ENCODE data around the gene SPOPL. TPM values are rescaled to one million over a fixed set of nuclear protein-coding genes. Genes with fewer than 3 reads are reported as not detected.

Gene SPOPL
- polyA plus RNA-seq, 2 of the 4 experiments (the other 2 are of a cell fraction) = 7.2 to 16.9 TPM

DNA sequence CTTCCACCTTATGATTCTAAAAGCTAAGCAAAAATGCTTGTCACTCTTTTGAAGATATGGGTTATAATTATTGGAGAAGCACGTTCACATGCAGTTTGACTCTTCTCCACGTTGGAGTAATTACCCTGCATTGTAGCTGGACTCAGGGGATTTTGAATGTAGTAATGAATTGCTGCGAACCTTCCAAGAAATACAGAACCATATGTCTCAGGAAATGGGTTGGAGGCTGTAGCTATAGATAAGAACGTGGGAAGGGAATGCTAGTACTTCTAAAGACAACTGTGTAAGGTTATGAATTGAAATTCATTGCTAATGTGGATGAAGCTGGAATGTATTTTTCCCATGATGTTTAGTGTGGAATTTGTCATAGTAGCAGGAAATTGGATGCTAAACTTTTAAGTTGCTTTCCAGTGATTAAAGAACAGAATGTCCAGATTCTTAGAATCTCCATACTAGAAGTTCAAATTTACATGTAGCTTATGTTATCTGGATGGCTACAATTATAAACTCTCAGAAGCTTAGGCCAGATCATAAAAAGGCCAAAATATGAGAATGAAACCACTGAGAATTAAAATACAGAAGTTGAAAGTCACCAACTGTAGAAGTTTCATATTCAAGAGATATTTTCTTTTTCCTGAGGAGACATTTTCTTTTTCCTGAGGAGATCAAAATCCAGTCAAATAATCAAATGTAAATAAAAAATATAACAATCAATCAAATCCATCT, 27.3 kb upstream of the SPOPL start:
- ATAC-seq = no peak
- H3K4me2 ChIP-seq = no peak overlapping the region
- 80% methylated on average over 4 of the region's 4 CpGs for WGBS (ENCODE audit: missing lambda C conversion rate)
- DNase-seq (ENCODE audit: low read depth in 1 of 2, low spot score in 1 of 2) = no peak
- TF ChIP-seq BHLHE40 (IDR thresholded peaks at IDR 0.05; ENCODE audit: low read depth, low read length) (no peak), MAFK (IDR thresholded peaks at IDR 0.05; ENCODE audit: partially characterized antibody) (no peak), TP53 (CRISPR knock-in tag; IDR thresholded peaks at IDR 0.05) (no peak), ESRRA (IDR thresholded peaks at IDR 0.05; ENCODE audit: borderline replicate concordance, low read length) (no peak), MYC (IDR thresholded peaks at IDR 0.05; ENCODE audit: borderline replicate concordance, low read length) (no peak), ZNF302 (CRISPR knock-in tag; IDR thresholded peaks at IDR 0.05) (no peak)
- H3K27ac ChIP-seq = no peak overlapping the region
- ChIA-PET POLR2A (no interaction called here), CTCF (interaction anchor here (1.2 kb wide), 1 partner anchor 13 kb away, joined by 3 read pairs; no protein-coding TSS in a partner anchor)
- no peaks in the 10 kb centered on the region for H3K4me1 ChIP-seq
- FAIRE-seq = no peak
- H3K9me3 ChIP-seq = no peaks in the 10 kb centered on the region
- H3K4me3 ChIP-seq = no peak overlapping the region

DNA sequence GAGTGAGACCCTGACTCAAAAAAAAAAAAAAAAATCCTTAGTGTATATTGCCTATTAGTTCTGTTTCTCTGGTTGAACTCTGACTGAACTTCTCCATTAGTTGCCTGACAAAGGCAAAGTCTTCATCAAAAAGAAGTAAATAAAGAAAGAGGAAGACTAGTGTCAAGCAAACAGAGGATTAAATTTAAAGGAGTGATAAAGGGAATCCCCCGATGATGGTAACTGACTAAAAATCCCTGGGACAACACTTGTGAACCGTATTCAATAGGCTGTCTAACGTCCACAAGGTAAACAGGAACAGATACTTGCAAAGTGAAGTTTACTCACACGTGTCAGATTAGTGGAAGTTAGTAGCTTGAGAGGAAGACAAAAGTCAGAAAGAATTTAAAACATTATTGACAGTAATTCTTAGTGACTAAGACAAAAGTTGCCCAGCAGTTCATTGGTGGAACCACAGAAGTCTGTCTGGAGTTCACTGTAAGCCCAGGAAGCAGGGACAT, 26.2 kb upstream of the SPOPL start:
- no peak for DNase-seq (ENCODE audit: low read depth in 1 of 2, low spot score in 1 of 2)
- Histone ChIP-seq H3K4me1 (no peaks in the 10 kb centered on the region), H3K4me3 (no peak overlapping the region), H3K4me2 (no peak overlapping the region), H3K9me3 (no peaks in the 10 kb centered on the region), H3K27ac (no peak overlapping the region)
- TF ChIP-seq CEBPB (IDR thresholded peaks at IDR 0.05) (no peak), EHMT2 (IDR thresholded peaks at IDR 0.05; ENCODE audit: low read depth) (no peak), RARB (CRISPR knock-in tag; IDR thresholded peaks at IDR 0.05) (no peak), ZC3H11A (IDR thresholded peaks at IDR 0.05) (no peak), CHD4 (IDR thresholded peaks at IDR 0.05; ENCODE audit: borderline replicate concordance) (no peak), EHF (CRISPR knock-in tag; IDR thresholded peaks at IDR 0.05) (no peak), POLR2AphosphoS2 (conservative IDR thresholded peaks at IDR 0.05; ENCODE audit: low read length) (no peak), CBX8 (IDR thresholded peaks at IDR 0.05) (no peak), HEYL (CRISPR knock-in tag; IDR thresholded peaks at IDR 0.05) (no peak), SMC3 (IDR thresholded peaks at IDR 0.05) (no peak), BHLHE40 (IDR thresholded peaks at IDR 0.05; ENCODE audit: low read depth, low read length) (no peak), CBX2 (IDR thresholded peaks at IDR 0.05; ENCODE audit: borderline replicate concordance, low read depth) (no peak)
- TF ChIP-seq, protein P1, sequence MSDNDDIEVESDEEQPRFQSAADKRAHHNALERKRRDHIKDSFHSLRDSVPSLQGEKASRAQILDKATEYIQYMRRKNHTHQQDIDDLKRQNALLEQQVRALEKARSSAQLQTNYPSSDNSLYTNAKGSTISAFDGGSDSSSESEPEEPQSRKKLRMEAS (IDR thresholded peaks at IDR 0.05) = no peak
- ATAC-seq = no peak
- FAIRE-seq = no peak
- CTCF ChIA-PET = no interaction called here
- POLR2A ChIA-PET = no interaction called here
- 49% methylated on average over 4 of the region's 4 CpGs for WGBS (ENCODE audit: missing lambda C conversion rate)

DNA sequence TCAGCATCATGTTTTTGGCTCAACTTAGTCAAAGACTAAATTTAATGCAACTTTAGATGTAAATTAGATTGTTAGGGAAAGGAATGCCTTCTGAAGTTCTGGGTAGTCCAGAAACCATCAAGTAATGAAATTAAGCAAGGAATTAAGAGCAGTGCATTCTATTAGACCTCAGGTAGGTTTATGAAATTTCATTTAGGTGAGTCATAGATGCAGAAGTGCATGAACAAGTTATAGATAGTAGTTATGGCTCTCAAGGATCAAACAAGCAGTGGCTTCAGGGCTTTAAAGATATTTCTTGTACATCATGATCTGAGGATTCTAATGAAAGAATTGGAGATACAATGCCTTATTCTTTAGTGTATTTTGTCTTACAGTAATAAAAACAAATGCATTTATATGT, 25.4 kb upstream of the SPOPL start:
- Histone ChIP-seq H3K27ac (no peak overlapping the region), H3K4me3 (no peak overlapping the region), H3K4me1 (no peaks in the 10 kb centered on the region), H3K4me2 (no peak overlapping the region), H3K9me3 (no peaks in the 10 kb centered on the region)
- FAIRE-seq = no peak
- TF ChIP-seq, protein P2, sequence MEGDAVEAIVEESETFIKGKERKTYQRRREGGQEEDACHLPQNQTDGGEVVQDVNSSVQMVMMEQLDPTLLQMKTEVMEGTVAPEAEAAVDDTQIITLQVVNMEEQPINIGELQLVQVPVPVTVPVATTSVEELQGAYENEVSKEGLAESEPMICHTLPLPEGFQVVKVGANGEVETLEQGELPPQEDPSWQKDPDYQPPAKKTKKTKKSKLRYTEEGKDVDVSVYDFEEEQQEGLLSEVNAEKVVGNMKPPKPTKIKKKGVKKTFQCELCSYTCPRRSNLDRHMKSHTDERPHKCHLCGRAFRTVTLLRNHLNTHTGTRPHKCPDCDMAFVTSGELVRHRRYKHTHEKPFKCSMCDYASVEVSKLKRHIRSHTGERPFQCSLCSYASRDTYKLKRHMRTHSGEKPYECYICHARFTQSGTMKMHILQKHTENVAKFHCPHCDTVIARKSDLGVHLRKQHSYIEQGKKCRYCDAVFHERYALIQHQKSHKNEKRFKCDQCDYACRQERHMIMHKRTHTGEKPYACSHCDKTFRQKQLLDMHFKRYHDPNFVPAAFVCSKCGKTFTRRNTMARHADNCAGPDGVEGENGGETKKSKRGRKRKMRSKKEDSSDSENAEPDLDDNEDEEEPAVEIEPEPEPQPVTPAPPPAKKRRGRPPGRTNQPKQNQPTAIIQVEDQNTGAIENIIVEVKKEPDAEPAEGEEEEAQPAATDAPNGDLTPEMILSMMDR (IDR thresholded peaks at IDR 0.05) = no peak
- TF ChIP-seq CHD2 (IDR thresholded peaks at IDR 0.05; ENCODE audit: low read length, partially characterized antibody) (no peak), SMC3 (IDR thresholded peaks at IDR 0.05) (no peak), ZSCAN20 (CRISPR knock-in tag; IDR thresholded peaks at IDR 0.05) (no peak), ESRRA (IDR thresholded peaks at IDR 0.05; ENCODE audit: borderline replicate concordance, low read length) (no peak)
- TF ChIP-seq, protein P3, sequence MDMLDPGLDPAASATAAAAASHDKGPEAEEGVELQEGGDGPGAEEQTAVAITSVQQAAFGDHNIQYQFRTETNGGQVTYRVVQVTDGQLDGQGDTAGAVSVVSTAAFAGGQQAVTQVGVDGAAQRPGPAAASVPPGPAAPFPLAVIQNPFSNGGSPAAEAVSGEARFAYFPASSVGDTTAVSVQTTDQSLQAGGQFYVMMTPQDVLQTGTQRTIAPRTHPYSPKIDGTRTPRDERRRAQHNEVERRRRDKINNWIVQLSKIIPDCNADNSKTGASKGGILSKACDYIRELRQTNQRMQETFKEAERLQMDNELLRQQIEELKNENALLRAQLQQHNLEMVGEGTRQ (IDR thresholded peaks at IDR 0.05) = no peak
- TF ChIP-seq, protein P4, sequence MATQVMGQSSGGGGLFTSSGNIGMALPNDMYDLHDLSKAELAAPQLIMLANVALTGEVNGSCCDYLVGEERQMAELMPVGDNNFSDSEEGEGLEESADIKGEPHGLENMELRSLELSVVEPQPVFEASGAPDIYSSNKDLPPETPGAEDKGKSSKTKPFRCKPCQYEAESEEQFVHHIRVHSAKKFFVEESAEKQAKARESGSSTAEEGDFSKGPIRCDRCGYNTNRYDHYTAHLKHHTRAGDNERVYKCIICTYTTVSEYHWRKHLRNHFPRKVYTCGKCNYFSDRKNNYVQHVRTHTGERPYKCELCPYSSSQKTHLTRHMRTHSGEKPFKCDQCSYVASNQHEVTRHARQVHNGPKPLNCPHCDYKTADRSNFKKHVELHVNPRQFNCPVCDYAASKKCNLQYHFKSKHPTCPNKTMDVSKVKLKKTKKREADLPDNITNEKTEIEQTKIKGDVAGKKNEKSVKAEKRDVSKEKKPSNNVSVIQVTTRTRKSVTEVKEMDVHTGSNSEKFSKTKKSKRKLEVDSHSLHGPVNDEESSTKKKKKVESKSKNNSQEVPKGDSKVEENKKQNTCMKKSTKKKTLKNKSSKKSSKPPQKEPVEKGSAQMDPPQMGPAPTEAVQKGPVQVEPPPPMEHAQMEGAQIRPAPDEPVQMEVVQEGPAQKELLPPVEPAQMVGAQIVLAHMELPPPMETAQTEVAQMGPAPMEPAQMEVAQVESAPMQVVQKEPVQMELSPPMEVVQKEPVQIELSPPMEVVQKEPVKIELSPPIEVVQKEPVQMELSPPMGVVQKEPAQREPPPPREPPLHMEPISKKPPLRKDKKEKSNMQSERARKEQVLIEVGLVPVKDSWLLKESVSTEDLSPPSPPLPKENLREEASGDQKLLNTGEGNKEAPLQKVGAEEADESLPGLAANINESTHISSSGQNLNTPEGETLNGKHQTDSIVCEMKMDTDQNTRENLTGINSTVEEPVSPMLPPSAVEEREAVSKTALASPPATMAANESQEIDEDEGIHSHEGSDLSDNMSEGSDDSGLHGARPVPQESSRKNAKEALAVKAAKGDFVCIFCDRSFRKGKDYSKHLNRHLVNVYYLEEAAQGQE (IDR thresholded peaks at IDR 0.05) = no peak
- TF ChIP-seq, protein P5, sequence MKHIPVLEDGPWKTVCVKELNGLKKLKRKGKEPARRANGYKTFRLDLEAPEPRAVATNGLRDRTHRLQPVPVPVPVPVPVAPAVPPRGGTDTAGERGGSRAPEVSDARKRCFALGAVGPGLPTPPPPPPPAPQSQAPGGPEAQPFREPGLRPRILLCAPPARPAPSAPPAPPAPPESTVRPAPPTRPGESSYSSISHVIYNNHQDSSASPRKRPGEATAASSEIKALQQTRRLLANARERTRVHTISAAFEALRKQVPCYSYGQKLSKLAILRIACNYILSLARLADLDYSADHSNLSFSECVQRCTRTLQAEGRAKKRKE (CRISPR knock-in tag; IDR thresholded peaks at IDR 0.05; ENCODE audit: low read depth) = no peak
- ATAC-seq = no peak
- ChIA-PET CTCF (no interaction called here), POLR2A (no interaction called here)
- no peak for DNase-seq (ENCODE audit: low read depth in 1 of 2, low spot score in 1 of 2)
